ENCODE measurements around the gene CDKL4.
"Not testable (repeated sequence)": the region's sequence is repeated elsewhere in the genome, so short reads cannot be mapped to it uniquely, and the experiment has no call there.

Gene CDKL4

GRCh38 chr2:39176997-39177396, 66.8 kb downstream of the CDKL4 start:
- DNase-seq: no peak

GRCh38 chr2:39175026-39175812, 68.6 kb downstream of the CDKL4 start:
- DNase-seq: no peak

GRCh38 chr2:39174022-39174421, 69.7 kb downstream of the CDKL4 start:
- no peak for DNase-seq

- DNase-seq: not testable (repeated sequence)
Measured at GRCh38 chr2:39172047-39172706, 71.6 kb downstream of the CDKL4 start.

GRCh38 chr2:39171621-39172020, 72.1 kb downstream of the CDKL4 start:
- DNase-seq: no peak

GRCh38 chr2:39164089-39164488, 79.7 kb downstream of the CDKL4 start:
- no peak for DNase-seq

- no peak for DNase-seq
Measured at GRCh38 chr2:39160982-39161381, 82.8 kb downstream of the CDKL4 start.

GRCh38 chr2:39159283-39159682, 84.5 kb downstream of the CDKL4 start:
- no peak for DNase-seq

- DNase-seq: no peak
Measured at GRCh38 chr2:39158351-39158750, 85.4 kb downstream of the CDKL4 start.

- DNase-seq: no peak
Measured at GRCh38 chr2:39156846-39157245, 86.9 kb downstream of the CDKL4 start.

- DNase-seq: no peak
Measured at GRCh38 chr2:39156107-39156506, 87.7 kb downstream of the CDKL4 start.

- not testable (repeated sequence) for DNase-seq
Measured at GRCh38 chr2:39155573-39155972, 88.2 kb downstream of the CDKL4 start.

- DNase-seq: no peak
Measured at GRCh38 chr2:39154944-39155343, 88.8 kb downstream of the CDKL4 start.

GRCh38 chr2:39153312-39153711, 90.5 kb downstream of the CDKL4 start:
- DNase-seq: no peak

GRCh38 chr2:39152504-39152903, 91.3 kb downstream of the CDKL4 start:
- DNase-seq: no peak

GRCh38 chr2:39150890-39151497, 92.8 kb downstream of the CDKL4 start:
- DNase-seq: no peak

- DNase-seq: no peak
Measured at GRCh38 chr2:39150102-39150562, 93.6 kb downstream of the CDKL4 start.

GRCh38 chr2:39146630-39147029, 97.1 kb downstream of the CDKL4 start:
- DNase-seq: no peak

- DNase-seq: no peak
Measured at GRCh38 chr2:39145906-39146421, 97.8 kb downstream of the CDKL4 start.

GRCh38 chr2:39144416-39144815, 99.4 kb downstream of the CDKL4 start:
- DNase-seq: no peak

- no peak for DNase-seq
Measured at GRCh38 chr2:39142904-39143605, 100.7 kb downstream of the CDKL4 start.

GRCh38 chr2:39141334-39142271, 102.2 kb downstream of the CDKL4 start:
- DNase-seq: no peak

Data from SHP77 treated with DMSO at 0.1 percent for 48 hours (cell line).